Brain microvascular endothelial cell (primary cell): Measurements from ENCODE around the gene STK32B.

Experiments used
- DNase-seq: peaks from one replicate; pipeline ENCODE4 v3.0.0-alpha.2; 2020
- H3K27ac ChIP-seq: fragments of 250-450 bp; sonication (Bioruptor Pico); 2 replicates; pipeline ENCODE4 v1.5.1; 2020; ENCODE audit warnings: mild to moderate bottlenecking, moderate library complexity
- H3K27me3 ChIP-seq: fragments of 250-450 bp; sonication (Bioruptor Pico); replicated peaks from 2 replicates; pipeline ENCODE4 v1.5.1; 2020; ENCODE audit warnings: mild to moderate bottlenecking
- H3K36me3 ChIP-seq: fragments of 250-450 bp; sonication (Bioruptor Pico); replicated peaks from 2 replicates; pipeline ENCODE4 v1.5.1; 2020; ENCODE audit warnings: mild to moderate bottlenecking
- H3K4me3 ChIP-seq: 2 replicates; pipeline ENCODE4 v1.5.1; 2011; ENCODE audit warnings: low read depth, mild to moderate bottlenecking, control low read depth, low read length, moderate library complexity
- CTCF ChIP-seq: IDR thresholded peaks from 2 replicates; pipeline ENCODE4 v1.5.1; 2011; ENCODE audit warnings: low read depth, mild to moderate bottlenecking, moderate library complexity, low read length, control low read depth, inconsistent platforms; ENCODE audit errors: missing control alignments
- in situ Hi-C: cut with HindIII; loops from 2 replicates; pipeline ENCODE4 v1.10.0; 2017; ENCODE audit warnings: low sequenced_read_pairs, low pct_ligation_motif_present

STK32B gene

GRCh38 chr4:5469151-5469775 is 418.0 kb downstream of the STK32B start:
- Histone ChIP-seq H3K27ac (no peak overlapping the region), H3K27me3 (no peaks in the 10 kb centered on the region), H3K4me3 (no peak overlapping the region), H3K36me3 (no peaks in the 10 kb centered on the region)
- DNase-seq = no peak
- in situ Hi-C loops = no loop called here
- TF ChIP-seq CTCF = no peak

- in situ Hi-C loops = no loop called here
- Histone ChIP-seq H3K27ac (no peak overlapping the region), H3K36me3 (no peaks in the 10 kb centered on the region), H3K4me3 (no peak overlapping the region), H3K27me3 (no peaks in the 10 kb centered on the region)
- no peak for DNase-seq
- TF ChIP-seq CTCF = no peak
Measured at GRCh38 chr4:5469861-5470260, 418.6 kb downstream of the STK32B start.

- H3K36me3 ChIP-seq = no peaks in the 10 kb centered on the region
- in situ Hi-C loops = no loop called here
- no peaks in the 10 kb centered on the region for H3K27me3 ChIP-seq
- H3K4me3 ChIP-seq = no peak overlapping the region
- DNase-seq = no peak
- TF ChIP-seq CTCF = no peak
- no peak overlapping the region for H3K27ac ChIP-seq
Measured at GRCh38 chr4:5470318-5471198, 419.3 kb downstream of the STK32B start.

- H3K27ac ChIP-seq = no peak overlapping the region
- no peaks in the 10 kb centered on the region for H3K27me3 ChIP-seq
- DNase-seq = no peak
- H3K36me3 ChIP-seq = no peaks in the 10 kb centered on the region
- H3K4me3 ChIP-seq = no peak overlapping the region
- no peak for TF ChIP-seq CTCF
- in situ Hi-C loops = no loop called here
Measured at GRCh38 chr4:5471206-5471605, 419.9 kb downstream of the STK32B start.

GRCh38 chr4:5471691-5472090 is 420.4 kb downstream of the STK32B start:
- TF ChIP-seq CTCF = no peak
- DNase-seq = no peak
- Histone ChIP-seq H3K27me3 (no peaks in the 10 kb centered on the region), H3K27ac (no peak overlapping the region), H3K36me3 (no peaks in the 10 kb centered on the region), H3K4me3 (no peak overlapping the region)
- in situ Hi-C loops = no loop called here
